ENCODE measurements around the gene ICAM1.
"Not testable (repeated sequence)": the region's sequence is repeated elsewhere in the genome, so short reads cannot be mapped to it uniquely, and the experiment has no call there.

ICAM1 gene

DNA sequence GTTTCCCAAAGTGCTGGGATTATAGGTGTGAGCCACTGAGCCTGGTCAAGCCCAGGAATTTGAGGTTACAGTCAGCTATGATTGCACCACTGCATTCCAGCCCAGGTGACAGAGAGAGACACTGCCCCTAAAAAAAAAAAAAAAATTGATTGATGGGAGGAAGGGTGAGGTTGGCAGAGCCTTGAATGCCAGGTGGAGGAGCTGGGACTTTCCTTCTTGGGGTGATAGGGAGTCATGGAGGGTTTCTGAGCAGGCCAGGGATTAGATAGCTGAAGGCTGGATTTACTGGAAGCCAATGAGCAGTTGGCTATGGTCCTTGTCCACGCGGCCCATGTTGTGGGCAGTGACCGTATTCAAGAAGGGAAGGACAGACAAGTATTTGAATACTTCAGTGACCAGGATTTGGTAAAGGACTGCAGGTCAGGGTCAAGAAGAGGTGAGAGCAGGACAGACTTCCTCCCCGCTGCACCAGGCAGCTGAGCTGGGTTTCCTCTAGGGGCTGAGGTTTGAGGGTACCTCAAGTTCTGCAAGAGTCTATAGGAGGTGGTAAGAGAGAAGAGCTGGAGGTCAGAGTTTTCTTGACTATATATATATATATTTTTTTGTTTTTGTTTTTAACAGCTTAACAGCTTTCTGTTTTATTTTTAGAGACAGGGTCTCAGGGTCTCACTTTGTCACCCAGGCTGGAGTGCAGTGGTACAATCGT lies 9.0 kb downstream of the ICAM1 start:
- no peak for DNase-seq

GRCh38 chr19:10282043-10282442 lies 11.1 kb downstream of the ICAM1 start:
- not testable (repeated sequence) for DNase-seq

GRCh38 chr19:10283301-10284064 lies 12.6 kb downstream of the ICAM1 start:
- DNase-seq: no peak

- no peak for DNase-seq
Measured at GRCh38 chr19:10284065-10284959, 13.4 kb downstream of the ICAM1 start.

DNA sequence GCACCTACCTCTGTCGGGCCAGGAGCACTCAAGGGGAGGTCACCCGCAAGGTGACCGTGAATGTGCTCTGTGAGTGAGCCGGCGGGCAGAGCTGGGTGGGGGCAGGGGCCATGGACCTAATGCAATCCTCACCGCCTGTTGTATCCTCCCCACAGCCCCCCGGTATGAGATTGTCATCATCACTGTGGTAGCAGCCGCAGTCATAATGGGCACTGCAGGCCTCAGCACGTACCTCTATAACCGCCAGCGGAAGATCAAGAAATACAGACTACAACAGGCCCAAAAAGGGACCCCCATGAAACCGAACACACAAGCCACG lies 14.0 kb downstream of the ICAM1 start:
- no peak for DNase-seq

- DNase-seq: no peak
Measured at GRCh38 chr19:10285393-10285792, 14.5 kb downstream of the ICAM1 start.

DNA sequence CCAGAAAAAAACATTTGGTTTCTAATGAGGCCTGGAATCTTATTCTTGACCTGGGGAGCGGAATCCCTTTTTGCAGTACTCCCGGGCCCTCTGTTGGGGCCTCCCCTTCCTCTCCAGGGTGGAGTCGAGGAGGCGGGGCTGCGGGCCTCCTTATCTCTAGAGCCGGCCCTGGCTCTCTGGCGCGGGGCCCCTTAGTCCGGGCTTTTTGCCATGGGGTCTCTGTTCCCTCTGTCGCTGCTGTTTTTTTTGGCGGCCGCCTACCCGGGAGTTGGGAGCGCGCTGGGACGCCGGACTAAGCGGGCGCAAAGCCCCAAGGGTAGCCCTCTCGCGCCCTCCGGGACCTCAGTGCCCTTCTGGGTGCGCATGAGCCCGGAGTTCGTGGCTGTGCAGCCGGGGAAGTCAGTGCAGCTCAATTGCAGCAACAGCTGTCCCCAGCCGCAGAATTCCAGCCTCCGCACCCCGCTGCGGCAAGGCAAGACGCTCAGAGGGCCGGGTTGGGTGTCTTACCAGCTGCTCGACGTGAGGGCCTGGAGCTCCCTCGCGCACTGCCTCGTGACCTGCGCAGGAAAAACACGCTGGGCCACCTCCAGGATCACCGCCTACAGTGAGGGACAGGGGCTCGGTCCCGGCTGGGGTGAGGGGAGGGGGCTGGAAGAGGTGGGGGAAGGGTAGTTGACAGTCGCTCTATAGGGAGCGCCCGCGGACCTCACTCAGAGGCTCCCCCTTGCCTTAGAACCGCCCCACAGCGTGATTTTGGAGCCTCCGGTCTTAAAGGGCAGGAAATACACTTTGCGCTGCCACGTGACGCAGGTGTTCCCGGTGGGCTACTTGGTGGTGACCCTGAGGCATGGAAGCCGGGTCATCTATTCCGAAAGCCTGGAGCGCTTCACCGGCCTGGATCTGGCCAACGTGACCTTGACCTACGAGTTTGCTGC lies 16.1 kb downstream of the ICAM1 start, which contains the start of gene ICAM4:
TSS of gene ICAM4 (plus strand) at position 153 of the 935 bp plus-strand sequence. CDS start at position 211, 58 bp downstream.
- no peak for DNase-seq

GRCh38 chr19:10288662-10289166 lies 17.8 kb downstream of the ICAM1 start:
- no peak for DNase-seq

- DNase-seq: peak; percentile 46
Measured at GRCh38 chr19:10289167-10289835, 18.4 kb downstream of the ICAM1 start.

- DNase-seq: no peak
Measured at GRCh38 chr19:10289836-10290356, 19.0 kb downstream of the ICAM1 start, which contains the start of gene ICAM5. ICAM5 (plus strand) TSS chr19:10289952; CDS start chr19:10290044, 92 bp downstream.

GRCh38 chr19:10290357-10290875 lies 19.5 kb downstream of the ICAM1 start:
- no peak for DNase-seq

GRCh38 chr19:10290876-10291553 lies 20.1 kb downstream of the ICAM1 start:
- no peak for DNase-seq

- no peak for DNase-seq
Measured at GRCh38 chr19:10291554-10292205, 20.8 kb downstream of the ICAM1 start.

DNA sequence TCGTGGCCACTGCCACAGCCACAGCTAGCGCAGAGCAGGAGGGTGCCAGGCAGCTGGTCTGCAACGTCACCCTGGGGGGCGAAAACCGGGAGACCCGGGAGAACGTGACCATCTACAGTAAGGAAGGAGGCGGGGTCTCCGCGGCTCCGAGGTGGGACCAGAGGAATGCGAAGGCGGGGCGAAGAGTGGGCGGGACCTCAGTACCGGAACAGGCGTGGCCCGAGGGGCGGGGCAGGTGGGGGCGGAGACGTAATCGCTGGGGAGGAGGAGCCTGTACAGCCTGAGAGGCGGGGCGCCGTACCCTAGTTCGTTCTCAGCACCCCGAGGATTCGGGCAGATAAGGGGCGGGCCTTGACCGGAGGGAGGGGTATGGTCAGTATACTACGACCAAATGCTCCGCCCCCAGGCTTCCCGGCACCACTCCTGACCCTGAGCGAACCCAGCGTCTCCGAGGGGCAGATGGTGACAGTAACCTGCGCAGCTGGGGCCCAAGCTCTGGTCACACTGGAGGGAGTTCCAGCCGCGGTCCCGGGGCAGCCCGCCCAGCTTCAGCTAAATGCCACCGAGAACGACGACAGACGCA lies 21.4 kb downstream of the ICAM1 start:
- DNase-seq: no peak

DNA sequence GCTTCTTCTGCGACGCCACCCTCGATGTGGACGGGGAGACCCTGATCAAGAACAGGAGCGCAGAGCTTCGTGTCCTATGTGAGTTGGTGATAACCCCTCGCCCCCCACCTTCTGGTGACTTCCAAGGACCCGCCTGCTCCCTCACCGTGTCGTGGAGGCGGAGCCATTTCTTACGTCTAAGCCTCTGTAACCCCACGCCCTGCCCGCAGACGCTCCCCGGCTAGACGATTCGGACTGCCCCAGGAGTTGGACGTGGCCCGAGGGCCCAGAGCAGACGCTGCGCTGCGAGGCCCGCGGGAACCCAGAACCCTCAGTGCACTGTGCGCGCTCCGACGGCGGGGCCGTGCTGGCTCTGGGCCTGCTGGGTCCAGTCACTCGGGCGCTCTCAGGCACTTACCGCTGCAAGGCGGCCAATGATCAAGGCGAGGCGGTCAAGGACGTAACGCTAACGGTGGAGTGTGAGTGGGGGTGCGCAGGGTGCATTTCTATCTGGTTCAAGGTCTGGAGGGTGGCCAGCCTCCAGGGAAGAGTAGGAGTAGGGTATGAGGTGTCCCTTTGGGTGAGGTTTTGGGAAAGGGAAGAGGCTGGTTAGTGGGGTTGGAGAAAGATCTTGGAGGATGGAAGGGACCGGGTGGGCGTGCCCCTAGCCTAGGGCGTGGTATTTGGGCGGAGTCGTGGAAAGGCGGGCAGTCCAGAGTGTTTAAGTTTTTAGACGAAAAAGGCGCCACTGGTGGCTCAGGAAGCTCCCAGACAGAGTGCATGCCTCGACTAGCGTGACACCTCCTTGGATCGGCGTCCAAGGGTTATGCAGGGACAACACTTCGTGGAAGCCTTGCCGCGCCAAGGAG lies 22.1 kb downstream of the ICAM1 start:
- no peak for DNase-seq

DNA sequence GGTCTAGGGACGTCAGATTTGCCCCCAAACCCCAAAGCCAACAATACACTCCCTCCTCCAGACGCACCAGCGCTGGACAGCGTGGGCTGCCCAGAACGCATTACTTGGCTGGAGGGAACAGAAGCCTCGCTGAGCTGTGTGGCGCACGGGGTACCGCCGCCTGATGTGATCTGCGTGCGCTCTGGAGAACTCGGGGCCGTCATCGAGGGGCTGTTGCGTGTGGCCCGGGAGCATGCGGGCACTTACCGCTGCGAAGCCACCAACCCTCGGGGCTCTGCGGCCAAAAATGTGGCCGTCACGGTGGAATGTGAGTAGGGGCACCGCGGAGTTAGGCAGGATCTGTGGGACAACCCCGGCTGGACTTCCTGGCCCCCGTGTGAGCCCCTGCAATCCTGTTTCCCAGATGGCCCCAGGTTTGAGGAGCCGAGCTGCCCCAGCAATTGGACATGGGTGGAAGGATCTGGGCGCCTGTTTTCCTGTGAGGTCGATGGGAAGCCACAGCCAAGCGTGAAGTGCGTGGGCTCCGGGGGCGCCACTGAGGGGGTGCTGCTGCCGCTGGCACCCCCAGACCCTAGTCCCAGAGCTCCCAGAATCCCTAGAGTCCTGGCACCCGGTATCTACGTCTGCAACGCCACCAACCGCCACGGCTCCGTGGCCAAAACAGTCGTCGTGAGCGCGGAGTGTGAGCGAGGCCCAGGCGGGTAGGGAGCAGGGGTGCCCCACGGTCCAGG lies 22.9 kb downstream of the ICAM1 start:
- no peak for DNase-seq

DNA sequence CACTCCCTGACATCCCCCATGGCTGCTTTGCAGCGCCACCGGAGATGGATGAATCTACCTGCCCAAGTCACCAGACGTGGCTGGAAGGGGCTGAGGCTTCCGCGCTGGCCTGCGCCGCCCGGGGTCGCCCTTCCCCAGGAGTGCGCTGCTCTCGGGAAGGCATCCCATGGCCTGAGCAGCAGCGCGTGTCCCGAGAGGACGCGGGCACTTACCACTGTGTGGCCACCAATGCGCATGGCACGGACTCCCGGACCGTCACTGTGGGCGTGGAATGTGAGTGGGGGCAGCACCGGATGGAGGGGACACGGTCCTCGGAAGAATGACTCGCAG lies 23.4 kb downstream of the ICAM1 start:
- no peak for DNase-seq
